AG04449 (cell line): ENCODE measurements around the gene ZNF226.
"Not testable (repeated sequence)": the region's sequence is repeated elsewhere in the genome, so short reads cannot be mapped to it uniquely, and the experiment has no call there.

Experiments used
- CTCF ChIA-PET: fragments of 350-600 bp; formaldehyde crosslinking; extraction: SDS; loops from one replicate; lab custom pipeline; 2021; ENCODE audit warnings: antibody characterized with exemption; lab: Yijun Ruan, JAX
- POLR2A ChIA-PET: fragments of 400-600, 350-600 bp; formaldehyde crosslinking; extraction: SDS; loops from one replicate; lab custom pipeline; 2020; ENCODE audit warnings: antibody characterized with exemption, inconsistent platforms; lab: Yijun Ruan, JAX
- DNase-seq: peaks from one replicate; pipeline ENCODE4 v3.0.0-alpha.2; 2010; ENCODE audit warnings: low read depth, low spot score
- H3K4me3 ChIP-seq: 2 replicates; pipeline ENCODE4 v1.5.1; 2011; ENCODE audit warnings: low read depth, mild to moderate bottlenecking, control low read depth, low read length
- TF ChIP-seq, protein P1 (sequence below): IDR thresholded peaks from one replicate; pipeline ENCODE4 v1.5.1; 2011; ENCODE audit warnings: mild to moderate bottlenecking, moderate library complexity, low read length, control low read depth, inconsistent platforms; ENCODE audit not compliant: insufficient read depth; ENCODE audit errors: missing control alignments

ZNF226 gene

DNA sequence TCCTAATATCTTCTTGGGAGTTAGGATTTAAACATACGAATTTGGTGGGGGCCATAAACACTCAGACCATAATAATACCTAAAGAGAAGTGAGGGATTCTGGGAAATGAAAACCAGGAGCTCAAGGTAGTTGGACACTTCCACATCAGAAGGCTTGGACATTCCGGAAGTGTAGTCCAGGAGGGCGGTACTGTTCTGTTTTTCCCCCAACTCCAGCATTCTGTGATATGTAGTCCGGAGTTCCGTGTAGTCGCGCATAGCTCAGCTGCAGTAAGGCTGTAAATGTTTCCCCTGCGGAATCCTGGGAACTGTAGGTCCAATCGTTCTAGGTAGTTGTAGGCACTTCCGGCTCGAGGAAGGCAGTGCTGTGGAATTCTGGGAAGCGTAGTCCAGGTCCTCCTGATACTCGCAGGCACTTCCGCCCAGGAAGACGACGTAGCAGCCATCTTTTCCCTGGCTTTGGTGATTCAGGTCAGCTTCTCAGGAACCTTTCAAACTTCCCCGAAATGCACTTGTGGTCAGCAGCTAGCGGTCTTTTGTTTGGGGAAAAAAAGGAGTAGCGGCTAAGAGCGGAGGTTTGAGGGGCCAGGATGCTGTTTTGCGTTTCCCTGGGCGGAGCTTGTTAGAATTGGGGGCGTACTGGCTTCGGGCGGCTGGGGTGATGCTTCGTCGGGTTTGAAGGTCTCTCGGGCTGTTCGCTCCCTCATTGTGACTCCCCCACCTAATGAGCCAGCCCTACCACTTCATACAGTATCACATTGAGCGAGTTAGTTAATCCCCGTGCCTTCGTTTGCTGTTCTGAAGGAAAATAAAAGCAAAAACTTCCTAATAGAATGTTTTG is at the start of gene ZNF226:
Gene ZNF226, plus strand, starts transcription at position 428 of the 840 bp plus-strand sequence. CDS start 4,981 bp downstream, outside the sequence.
- DNase-seq: peak; percentile 94
- ChIA-PET POLR2A (interaction anchor here (0.7 to 1.5 kb wide), 4 partner anchors 18 to 51 kb away, joined by 3 to 5 read pairs (median 4); no protein-coding TSS in a partner anchor), CTCF (interaction anchor here (1.0 kb wide), 1 partner anchor 10 kb away, joined by 3 read pairs; no protein-coding TSS in a partner anchor)
- peak within 1 kb of the TSS; percentile 96 for H3K4me3 ChIP-seq
- TF ChIP-seq, protein P1, sequence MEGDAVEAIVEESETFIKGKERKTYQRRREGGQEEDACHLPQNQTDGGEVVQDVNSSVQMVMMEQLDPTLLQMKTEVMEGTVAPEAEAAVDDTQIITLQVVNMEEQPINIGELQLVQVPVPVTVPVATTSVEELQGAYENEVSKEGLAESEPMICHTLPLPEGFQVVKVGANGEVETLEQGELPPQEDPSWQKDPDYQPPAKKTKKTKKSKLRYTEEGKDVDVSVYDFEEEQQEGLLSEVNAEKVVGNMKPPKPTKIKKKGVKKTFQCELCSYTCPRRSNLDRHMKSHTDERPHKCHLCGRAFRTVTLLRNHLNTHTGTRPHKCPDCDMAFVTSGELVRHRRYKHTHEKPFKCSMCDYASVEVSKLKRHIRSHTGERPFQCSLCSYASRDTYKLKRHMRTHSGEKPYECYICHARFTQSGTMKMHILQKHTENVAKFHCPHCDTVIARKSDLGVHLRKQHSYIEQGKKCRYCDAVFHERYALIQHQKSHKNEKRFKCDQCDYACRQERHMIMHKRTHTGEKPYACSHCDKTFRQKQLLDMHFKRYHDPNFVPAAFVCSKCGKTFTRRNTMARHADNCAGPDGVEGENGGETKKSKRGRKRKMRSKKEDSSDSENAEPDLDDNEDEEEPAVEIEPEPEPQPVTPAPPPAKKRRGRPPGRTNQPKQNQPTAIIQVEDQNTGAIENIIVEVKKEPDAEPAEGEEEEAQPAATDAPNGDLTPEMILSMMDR: no peak

DNA sequence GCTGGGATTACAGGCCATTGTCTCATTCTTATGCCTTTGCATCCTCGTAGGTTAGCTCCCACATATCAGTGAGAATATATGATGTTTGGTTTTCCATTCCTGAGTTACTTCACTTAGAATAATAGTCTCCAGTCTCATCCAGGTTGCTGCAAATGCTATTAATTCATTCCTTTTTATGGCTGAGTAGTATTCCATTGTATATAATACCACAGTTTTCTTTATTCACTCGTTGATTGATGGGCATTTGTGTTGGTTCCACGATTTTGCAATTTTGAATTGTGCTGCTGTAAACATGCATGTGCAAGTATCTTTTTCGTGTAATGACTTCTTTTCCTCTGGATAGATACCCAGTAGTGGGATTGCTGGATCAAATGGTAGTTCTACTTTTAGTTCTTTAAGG is 43.7 kb upstream of the ZNF226 start:
- CTCF ChIA-PET, POLR2A ChIA-PET, DNase-seq, H3K4me3 ChIP-seq: not testable (repeated sequence)

DNA sequence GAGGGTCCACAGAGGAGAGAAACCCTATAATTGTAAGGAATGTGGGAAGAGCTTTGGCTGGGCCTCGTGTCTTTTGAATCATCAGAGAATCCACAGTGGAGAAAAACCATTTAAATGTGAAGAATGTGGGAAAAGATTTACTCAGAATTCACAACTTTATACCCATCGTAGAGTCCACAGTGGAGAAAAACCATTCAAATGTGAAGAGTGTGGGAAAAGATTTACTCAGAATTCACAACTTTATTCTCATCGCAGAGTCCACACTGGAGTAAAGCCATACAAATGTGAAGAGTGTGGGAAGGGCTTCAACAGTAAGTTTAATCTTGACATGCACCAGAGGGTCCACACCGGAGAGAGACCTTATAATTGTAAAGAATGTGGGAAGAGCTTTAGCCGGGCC is 32.9 kb upstream of the ZNF226 start:
- POLR2A ChIA-PET: no interaction called here
- no peak overlapping the region for H3K4me3 ChIP-seq
- CTCF ChIA-PET: interaction anchor here (0.7 kb wide), 1 partner anchor 9 kb away, joined by 3 read pairs; no protein-coding TSS in a partner anchor
- TF ChIP-seq, protein P1: no peak
- no peak for DNase-seq

DNA sequence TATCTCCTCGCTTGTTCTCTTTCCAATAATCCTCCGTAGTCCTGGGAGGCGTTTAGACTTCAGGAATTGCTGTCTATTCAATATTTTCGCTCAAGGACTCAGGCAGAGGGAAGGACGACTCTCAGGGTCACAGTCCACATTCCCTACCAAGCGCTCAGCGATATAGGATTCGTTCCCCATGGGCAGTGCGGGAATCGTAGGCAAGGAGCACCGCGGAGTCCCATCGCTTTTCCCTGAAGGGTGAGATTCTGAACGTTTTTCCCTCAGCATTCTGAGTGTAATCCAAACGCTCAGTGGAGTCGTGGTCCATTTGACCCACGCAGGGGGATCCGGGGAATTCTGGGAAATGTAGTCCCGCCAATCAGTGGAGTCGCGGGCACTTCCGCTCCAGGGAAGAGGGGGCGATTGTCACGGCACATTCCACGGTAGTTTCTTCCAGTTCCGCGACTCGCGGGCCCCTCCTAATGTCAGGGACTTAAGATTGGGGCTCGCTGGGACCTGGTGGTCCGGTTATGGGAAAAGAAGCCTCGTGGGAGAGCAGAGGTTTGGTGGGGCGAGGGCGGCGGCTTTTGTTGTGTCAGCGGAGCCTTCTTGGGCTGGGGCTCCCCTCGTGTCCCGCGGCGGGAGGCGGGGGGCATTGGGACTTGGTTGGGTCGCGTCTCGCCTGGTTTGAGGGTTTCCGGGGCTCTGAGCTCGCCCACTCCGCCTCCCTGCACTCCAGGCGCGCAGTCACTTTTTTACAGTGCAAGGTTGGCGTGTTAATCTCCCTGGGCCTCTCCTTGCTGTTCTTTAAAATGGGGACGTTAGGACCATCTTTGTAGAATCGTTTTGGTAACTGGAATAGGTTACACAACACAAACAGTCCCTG is 23.5 kb upstream of the ZNF226 start, which contains the start of gene ZNF234:
Gene ZNF234, plus strand, starts transcription at position 364 of the 868 bp plus-strand sequence. CDS start 3,079 bp downstream, outside the sequence.
- no peak for DNase-seq

DNA sequence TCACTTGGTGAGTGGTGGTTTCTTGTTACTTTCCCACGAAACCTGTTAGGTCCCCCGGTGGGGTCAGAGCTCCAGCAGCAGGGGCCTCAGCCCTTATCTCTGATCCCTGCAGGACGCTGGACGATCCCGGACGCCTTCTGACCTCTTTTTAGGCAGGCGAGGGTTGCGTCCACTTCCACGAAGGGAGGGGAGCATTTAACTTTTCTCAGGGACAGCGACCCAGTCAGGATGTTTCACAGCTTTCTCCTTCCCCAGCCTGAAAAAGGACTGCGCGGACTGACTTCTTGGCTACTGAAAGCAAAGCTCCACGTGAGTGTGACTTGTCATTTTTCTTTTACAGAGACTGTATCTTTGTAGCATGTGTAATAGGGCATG is 22.9 kb upstream of the ZNF226 start:
- TF ChIP-seq, protein P1: no peak
- POLR2A ChIA-PET: interaction anchor here (1.1 kb wide), 1 partner anchor 23 kb away, joined by 5 read pairs; the partner anchor contains the start of gene ZNF226
- DNase-seq: no peak

More for the DNA sequence above, 23.5 kb upstream of the ZNF226 start, which contains the start of gene ZNF234:
- CTCF ChIA-PET: no interaction called here
- TF ChIP-seq, protein P1: no peak
- H3K4me3 ChIP-seq: peak within 1 kb of the TSS; percentile 89
- POLR2A ChIA-PET: interaction anchor here (1.1 kb wide), 1 partner anchor 24 kb away, joined by 5 read pairs; the partner anchor contains the start of gene ZNF226

DNA sequence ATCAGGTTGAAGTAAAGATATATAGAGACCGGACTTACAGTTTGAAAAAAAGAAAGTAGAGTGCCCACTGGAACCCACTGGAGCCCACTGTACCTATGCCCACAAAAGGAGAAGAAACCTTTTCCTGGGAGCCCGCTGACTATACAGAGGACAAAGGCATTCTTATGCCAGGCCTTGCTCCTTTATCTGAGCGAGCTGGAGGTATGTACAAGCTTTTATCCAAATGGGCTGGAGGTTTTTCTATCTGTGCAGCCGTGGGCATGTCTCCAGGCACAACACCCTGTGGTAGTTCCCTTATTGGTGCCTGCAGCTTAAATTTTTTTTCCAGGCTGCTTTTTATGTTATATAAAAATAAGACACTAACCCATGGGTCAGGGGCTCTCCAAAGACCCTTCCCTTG is 15.1 kb upstream of the ZNF226 start:
- TF ChIP-seq, protein P1: no peak
- CTCF ChIA-PET: no interaction called here
- POLR2A ChIA-PET: no interaction called here
- H3K4me3 ChIP-seq: no peak overlapping the region
- DNase-seq: no peak

More for the DNA sequence above, 22.9 kb upstream of the ZNF226 start:
- CTCF ChIA-PET: no interaction called here
- H3K4me3 ChIP-seq: peak overlapping the region; percentile 89
